Putamen (tissue), 1 donor: ENCODE measurements around the gene ATP2B2.

Experiments
- DNase-seq: peaks from one replicate; pipeline ENCODE4 v3.0.0-alpha.2; 2016; ENCODE audit warnings: low spot score

ATP2B2 gene

GRCh38 chr3:10493202-10493589 lies 12.2 kb downstream of the ATP2B2 start:
- DNase-seq = no peak

GRCh38 chr3:10492364-10493201 lies 12.8 kb downstream of the ATP2B2 start:
- no peak for DNase-seq

GRCh38 chr3:10489746-10490483 lies 15.5 kb downstream of the ATP2B2 start:
- no peak for DNase-seq

- no peak for DNase-seq
Measured at GRCh38 chr3:10487988-10488633, 17.3 kb downstream of the ATP2B2 start.

- DNase-seq = no peak
Measured at GRCh38 chr3:10485806-10486205, 19.6 kb downstream of the ATP2B2 start.

GRCh38 chr3:10485380-10485779 lies 20.0 kb downstream of the ATP2B2 start:
- DNase-seq = no peak

GRCh38 chr3:10484709-10485108 lies 20.7 kb downstream of the ATP2B2 start:
- DNase-seq = no peak

- no peak for DNase-seq
Measured at GRCh38 chr3:10483686-10484345, 21.6 kb downstream of the ATP2B2 start.

- DNase-seq = no peak
Measured at GRCh38 chr3:10483364-10483675, 22.1 kb downstream of the ATP2B2 start.

GRCh38 chr3:10482631-10483363 lies 22.6 kb downstream of the ATP2B2 start:
- DNase-seq = no peak

GRCh38 chr3:10480871-10481378 lies 24.5 kb downstream of the ATP2B2 start:
- no peak for DNase-seq

- DNase-seq = no peak
Measured at GRCh38 chr3:10479311-10479710, 26.1 kb downstream of the ATP2B2 start.

- DNase-seq = no peak
Measured at GRCh38 chr3:10475983-10476382, 29.4 kb downstream of the ATP2B2 start.

GRCh38 chr3:10474847-10475246 lies 30.5 kb downstream of the ATP2B2 start:
- no peak for DNase-seq

GRCh38 chr3:10474275-10474646 lies 31.1 kb downstream of the ATP2B2 start:
- no peak for DNase-seq

- no peak for DNase-seq
Measured at GRCh38 chr3:10473581-10474274, 31.7 kb downstream of the ATP2B2 start.

- DNase-seq = no peak
Measured at GRCh38 chr3:10472877-10473440, 32.4 kb downstream of the ATP2B2 start.

GRCh38 chr3:10471054-10471688 lies 34.2 kb downstream of the ATP2B2 start:
- peak; percentile 77 for DNase-seq

GRCh38 chr3:10470120-10471053 lies 35.0 kb downstream of the ATP2B2 start:
- DNase-seq = no peak
